SK-N-SH (cell line): Measurements from ENCODE around the gene LRRC34.

Experiments
- NRF1 ChIP-seq: IDR thresholded peaks from 2 replicates; pipeline ENCODE4 v1.6.1; 2012; ENCODE audit warnings: low read depth, mild to moderate bottlenecking, low read length
- RAD21 ChIP-seq: IDR thresholded peaks from 2 replicates; pipeline ENCODE4 v1.6.1; 2012; ENCODE audit warnings: mild to moderate bottlenecking, low read length
- USF1 ChIP-seq: IDR thresholded peaks from 2 replicates; pipeline ENCODE4 v1.4.0; 2012; ENCODE audit warnings: low read depth, borderline replicate concordance

GRCh38 chr3:169754711-169755110 lies 58.0 kb downstream of the LRRC34 start:
- TF ChIP-seq RAD21 (no peak), NRF1 (no peak), USF1 (no peak)
